H4 (cell line): ENCODE results near the gene SLC8B1. TPM values are rescaled to one million over a fixed set of nuclear protein-coding genes. Genes with fewer than 3 reads are reported as not detected.

ENCODE experiments used
- total RNA-seq: library from RNA; depleted of rRNA; stranded (reverse); fragments of >200 nt; shearing (Covaris generic); gene quantifications from 2 replicates; pipeline ENCODE4 v1.2.3, GENCODE V29; 2014; rRNA removed

SLC8B1 gene
- total RNA-seq, 1 experiment from 2014 or later = 7.0 TPM

Other genes with a start within 250 kb of the SLC8B1 start
- 0.08 TPM in 1 of 2 replicates, not detected in the other for gene RASAL1, start 199.3 kb downstream of the SLC8B1 start, total RNA-seq
- gene CFAP73, start 185.4 kb downstream of the SLC8B1 start, total RNA-seq = not detected in 2 replicates
- gene DDX54, start 149.6 kb downstream of the SLC8B1 start, total RNA-seq = 24.4 and 45.0 TPM in 2 replicates
- 17.9 and 20.8 TPM in 2 replicates for gene RITA1, start 149.4 kb downstream of the SLC8B1 start, total RNA-seq
- 5.3 and 5.4 TPM in 2 replicates for gene TPCN1, start 113.6 kb downstream of the SLC8B1 start, total RNA-seq
- 12.6 and 17.7 TPM in 2 replicates for gene PLBD2, start 23.5 kb upstream of the SLC8B1 start, total RNA-seq
- not detected in 2 replicates for gene SDS, start 68.8 kb upstream of the SLC8B1 start, total RNA-seq
- 5.0 and 7.6 TPM in 2 replicates for gene SDSL, start 87.3 kb upstream of the SLC8B1 start, total RNA-seq
- gene LHX5, start 136.8 kb upstream of the SLC8B1 start, total RNA-seq = not detected in 2 replicates